Right lung (tissue), 5 donors: ENCODE measurements around the gene SLC30A7. TPM values are rescaled to one million over a fixed set of nuclear protein-coding genes. Genes with fewer than 3 reads are reported as not detected.
A peak's percentile ranks its signal among the peaks of the same experiment; 100 is the strongest.
"Not testable (repeated sequence)": the region's sequence is repeated elsewhere in the genome, so short reads cannot be mapped to it uniquely, and the experiment has no call there.

Source experiments
- DNase-seq, 2 donors: peaks; one replicate each; pipeline ENCODE4 v3.0.0-alpha.2; 2013
- polyA plus RNA-seq, 5 donors: library from polyadenylated mRNA; unstranded; fragments of 120-200 nt; gene quantifications; one replicate each; pipeline versions ENCODE4 v1.2.1 to v1.2.3, GENCODE V29; 2013; ENCODE audit warnings: inconsistent platforms in 1 of 5, low replicate concordance in 1 of 5; ENCODE audit not compliant: insufficient read length in 5 of 5, insufficient read depth in 1 of 5

SLC30A7 gene
- polyA plus RNA-seq, 5 donors: 12.9 to 23.1 (median 21.6) TPM

- DNase-seq: not testable (repeated sequence)
These were observed 6.9 kb upstream of the SLC30A7 start for GRCh38 chr1:100889007-100889406.

GRCh38 chr1:100889869-100890482 lies 5.9 kb upstream of the SLC30A7 start:
- DNase-seq: not testable (repeated sequence)

GRCh38 chr1:100891380-100891779 lies 4.5 kb upstream of the SLC30A7 start:
- DNase-seq: no peak

GRCh38 chr1:100892554-100892953 lies 3.3 kb upstream of the SLC30A7 start:
- no peak for DNase-seq

- no peak for DNase-seq
These were observed 2.2 kb upstream of the SLC30A7 start for GRCh38 chr1:100893718-100894117.

- DNase-seq: peak; percentile 88 to 89
These were observed 1.0 kb upstream of the SLC30A7 start, which contains the start of gene EXTL2 for GRCh38 chr1:100894603-100895539. Gene EXTL2 (minus strand): TSS chr1:100894842. CDS start chr1:100888757, 6,085 bp downstream.

- peak; percentile 19 to 36 for DNase-seq
These were observed 642 bp downstream of the SLC30A7 start for GRCh38 chr1:100896481-100896982.

GRCh38 chr1:100902365-100902764 lies 6.5 kb downstream of the SLC30A7 start:
- DNase-seq: no peak

- DNase-seq: no peak
These were observed 7.9 kb downstream of the SLC30A7 start for GRCh38 chr1:100903777-100904176.

GRCh38 chr1:100904528-100904927 lies 8.6 kb downstream of the SLC30A7 start:
- DNase-seq: no peak

GRCh38 chr1:100905181-100905580 lies 9.3 kb downstream of the SLC30A7 start:
- no peak for DNase-seq

GRCh38 chr1:100907887-100908286 lies 12.0 kb downstream of the SLC30A7 start:
- no peak for DNase-seq

- DNase-seq: no peak
These were observed 13.1 kb downstream of the SLC30A7 start for GRCh38 chr1:100909018-100909417.

GRCh38 chr1:100912019-100912418 lies 16.1 kb downstream of the SLC30A7 start:
- no peak for DNase-seq

- peak; percentile 53 to 58 for DNase-seq
These were observed 25.3 kb downstream of the SLC30A7 start for GRCh38 chr1:100921110-100921706.

GRCh38 chr1:100924212-100924611 lies 28.3 kb downstream of the SLC30A7 start:
- no peak for DNase-seq

- DNase-seq: no peak
These were observed 29.1 kb downstream of the SLC30A7 start for GRCh38 chr1:100924991-100925390.

GRCh38 chr1:100926240-100926639 lies 30.4 kb downstream of the SLC30A7 start:
- DNase-seq: no peak

- DNase-seq: no peak
These were observed 31.4 kb downstream of the SLC30A7 start for GRCh38 chr1:100927276-100927675.

- DNase-seq: no peak
These were observed 32.2 kb downstream of the SLC30A7 start for GRCh38 chr1:100928128-100928527.

- no peak for DNase-seq
These were observed 34.6 kb downstream of the SLC30A7 start for GRCh38 chr1:100930494-100930893.

- DNase-seq: no peak
These were observed 35.8 kb downstream of the SLC30A7 start for GRCh38 chr1:100931716-100932115.
